ENCODE measurements around the gene FIGLA.
"Not testable (repeated sequence)": the region's sequence is repeated elsewhere in the genome, so short reads cannot be mapped to it uniquely, and the experiment has no call there.

The FIGLA gene

GRCh38 chr2:70801607-70802263 is 11.3 kb upstream of the FIGLA start:
- DNase-seq (ENCODE audit: low read depth in 2 of 2) = no peak
- no peak overlapping the region for H3K4me3 ChIP-seq (replicated peaks in 1 of 2; ENCODE audit: low read depth in 2 of 2, low read length in 2 of 2)
- TF ChIP-seq CTCF (IDR thresholded peaks at IDR 0.05; ENCODE audit: low read depth, low read length) = no peak

- no peak overlapping the region for H3K4me3 ChIP-seq (replicated peaks in 1 of 2; ENCODE audit: low read depth in 2 of 2, low read length in 2 of 2)
- no peak for TF ChIP-seq CTCF (IDR thresholded peaks at IDR 0.05; ENCODE audit: low read depth, low read length)
- no peak for DNase-seq (ENCODE audit: low read depth in 2 of 2)
These were observed 9.3 kb upstream of the FIGLA start for GRCh38 chr2:70799706-70800105.

- DNase-seq (ENCODE audit: low read depth in 2 of 2); H3K4me3 ChIP-seq (replicated peaks in 1 of 2; ENCODE audit: low read depth in 2 of 2, low read length in 2 of 2): not testable (repeated sequence)
These were observed 7.6 kb upstream of the FIGLA start for GRCh38 chr2:70797996-70798395.

- H3K4me3 ChIP-seq (replicated peaks in 1 of 2; ENCODE audit: low read depth in 2 of 2, low read length in 2 of 2) = no peak overlapping the region
- no peak for DNase-seq (ENCODE audit: low read depth in 2 of 2)
- TF ChIP-seq CTCF (IDR thresholded peaks at IDR 0.05; ENCODE audit: low read depth, low read length) = no peak
These were observed 7.1 kb upstream of the FIGLA start for GRCh38 chr2:70797506-70797905.

GRCh38 chr2:70796262-70796661 is 5.8 kb upstream of the FIGLA start:
- H3K4me3 ChIP-seq (replicated peaks in 1 of 2; ENCODE audit: low read depth in 2 of 2, low read length in 2 of 2) = no peak overlapping the region
- no peak for TF ChIP-seq CTCF (IDR thresholded peaks at IDR 0.05; ENCODE audit: low read depth, low read length)
- DNase-seq (ENCODE audit: low read depth in 2 of 2) = no peak

GRCh38 chr2:70795164-70795995 is 4.9 kb upstream of the FIGLA start:
- DNase-seq (ENCODE audit: low read depth in 2 of 2) = no peak
- no peak for TF ChIP-seq CTCF (IDR thresholded peaks at IDR 0.05; ENCODE audit: low read depth, low read length)
- H3K4me3 ChIP-seq (replicated peaks in 1 of 2; ENCODE audit: low read depth in 2 of 2, low read length in 2 of 2) = no peak overlapping the region

GRCh38 chr2:70793450-70793849 is 3.0 kb upstream of the FIGLA start:
- no peak for TF ChIP-seq CTCF (IDR thresholded peaks at IDR 0.05; ENCODE audit: low read depth, low read length)
- H3K4me3 ChIP-seq (replicated peaks in 1 of 2; ENCODE audit: low read depth in 2 of 2, low read length in 2 of 2) = no peak overlapping the region

More at GRCh38 chr2:70793450-70793849, 3.0 kb upstream of the FIGLA start:
- DNase-seq (ENCODE audit: low read depth in 2 of 2) = no peak
